ENCODE data around the gene SLC35D1. TPM values are rescaled to one million over a fixed set of nuclear protein-coding genes. Genes with fewer than 3 reads are reported as not detected.

The SLC35D1 gene
- total and polyA plus RNA-seq, 2 donors from 2014 or later = 5.7 to 11.8 TPM

DNA sequence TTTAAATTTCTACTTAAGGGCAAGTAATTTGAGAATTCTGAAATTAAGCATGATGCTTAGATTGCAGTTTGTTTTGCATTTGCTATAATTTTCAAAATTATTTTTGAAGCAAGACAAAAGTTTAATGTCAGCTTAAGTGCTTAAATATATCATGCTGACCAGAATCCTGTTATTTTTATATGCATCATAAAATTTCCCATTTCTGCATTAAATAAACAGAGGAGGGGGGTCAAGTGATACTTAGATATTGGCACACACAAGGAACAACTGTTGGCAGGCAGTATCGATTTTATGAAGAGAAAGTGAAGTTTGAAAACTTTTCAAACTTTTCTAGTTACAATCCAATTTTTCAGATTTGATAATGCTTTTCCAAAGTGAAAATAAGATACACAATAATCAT, 68.1 kb downstream of the SLC35D1 start:
- Histone ChIP-seq H3K4me1 (ENCODE audit: control insufficient read depth in 2 of 3, insufficient read depth in 2 of 3, low read depth in 1 of 3, low read length in 3 of 3) (peaks cover 0 to 6% (median 0%) of the 10 kb centered on the region in 3 donors), H3K27ac (ENCODE audit: low read depth in 2 of 2, low read length in 2 of 2) (no peak overlapping the region), H3K9me3 (ENCODE audit: control insufficient read depth in 2 of 3, insufficient read depth in 1 of 3, low read length in 3 of 3) (no peaks in the 10 kb centered on the region), H3K9ac (ENCODE audit: low read length in 3 of 3) (no peak overlapping the region), H3K4me3 (ENCODE audit: low read length in 3 of 3) (no peak overlapping the region), H3K27me3 (ENCODE audit: control insufficient read depth, insufficient read depth, low read length) (no peaks in the 10 kb centered on the region), H3K36me3 (ENCODE audit: control insufficient read depth in 2 of 3, insufficient read depth in 3 of 3, low read length in 3 of 3) (peaks cover 5 to 6% (median 5%) of the 10 kb centered on the region in 3 donors)
- intact Hi-C loops (cut with DNase I) = no loop called here
- no peak for TF ChIP-seq CTCF (IDR thresholded peaks at IDR 0.05; ENCODE audit: borderline replicate concordance, extremely low read depth, insufficient read depth)
- DNase-seq = no peak
- no peak for FAIRE-seq

DNA sequence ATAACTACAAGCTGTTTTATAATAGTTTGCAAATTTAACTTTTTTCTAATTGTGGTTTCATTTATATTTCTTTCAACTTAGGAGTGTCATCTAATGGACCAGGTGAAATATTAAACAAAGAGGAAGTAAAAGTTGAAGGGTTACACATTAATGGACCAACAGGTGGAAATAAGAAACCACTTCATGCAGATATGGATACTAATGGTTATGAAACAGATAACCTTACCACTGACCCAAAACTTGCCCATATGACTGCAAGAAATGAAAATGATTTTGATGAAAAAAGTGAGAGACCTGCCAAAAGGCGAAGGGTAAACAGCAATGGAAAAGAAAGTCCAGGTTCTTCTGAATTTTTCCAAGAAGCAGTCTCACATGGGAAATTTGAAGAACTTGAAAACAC, 69.5 kb downstream of the SLC35D1 start:
- FAIRE-seq = peak; percentile 52
- peak overlapping the region in 1 of 2 donors; percentile 23 for H3K27ac ChIP-seq (ENCODE audit: low read depth in 2 of 2, low read length in 2 of 2)

GRCh38 chr1:66982561-66983260, 71.2 kb downstream of the SLC35D1 start:
- no peaks in the 10 kb centered on the region for H3K27me3 ChIP-seq (ENCODE audit: control insufficient read depth, insufficient read depth, low read length)
- intact Hi-C loops (cut with DNase I) = no loop called here
- FAIRE-seq (peak; percentile 41), DNase-seq (peak in 2 of 5 donors; percentile 16)
- no peak for TF ChIP-seq CTCF (IDR thresholded peaks at IDR 0.05; ENCODE audit: borderline replicate concordance, extremely low read depth, insufficient read depth)
- H3K9me3 ChIP-seq (ENCODE audit: control insufficient read depth in 2 of 3, insufficient read depth in 1 of 3, low read length in 3 of 3) = no peaks in the 10 kb centered on the region
- H3K4me3 ChIP-seq (ENCODE audit: low read length in 3 of 3) = no peak overlapping the region
- H3K4me1 ChIP-seq (ENCODE audit: control insufficient read depth in 2 of 3, insufficient read depth in 2 of 3, low read depth in 1 of 3, low read length in 3 of 3) = peaks cover 0 to 6% (median 0%) of the 10 kb centered on the region in 3 donors
- H3K36me3 ChIP-seq (ENCODE audit: control insufficient read depth in 2 of 3, insufficient read depth in 3 of 3, low read length in 3 of 3) = peaks cover 0 to 5% (median 3%) of the 10 kb centered on the region in 3 donors
- peak overlapping the region; percentile 62 to 68 for H3K27ac ChIP-seq (ENCODE audit: low read depth in 2 of 2, low read length in 2 of 2)
- H3K9ac ChIP-seq (ENCODE audit: low read length in 3 of 3) = no peak overlapping the region

More for the DNA sequence above, 69.5 kb downstream of the SLC35D1 start:
- Histone ChIP-seq H3K36me3 (ENCODE audit: control insufficient read depth in 2 of 3, insufficient read depth in 3 of 3, low read length in 3 of 3) (peaks cover 5 to 6% (median 5%) of the 10 kb centered on the region in 3 donors), H3K4me3 (ENCODE audit: low read length in 3 of 3) (no peak overlapping the region), H3K9me3 (ENCODE audit: control insufficient read depth in 2 of 3, insufficient read depth in 1 of 3, low read length in 3 of 3) (no peaks in the 10 kb centered on the region), H3K27me3 (ENCODE audit: control insufficient read depth, insufficient read depth, low read length) (no peaks in the 10 kb centered on the region), H3K4me1 (ENCODE audit: control insufficient read depth in 2 of 3, insufficient read depth in 2 of 3, low read depth in 1 of 3, low read length in 3 of 3) (peaks cover 0 to 6% (median 0%) of the 10 kb centered on the region in 3 donors), H3K9ac (ENCODE audit: low read length in 3 of 3) (no peak overlapping the region)
- intact Hi-C loops (cut with DNase I) = no loop called here
- no peak for TF ChIP-seq CTCF (IDR thresholded peaks at IDR 0.05; ENCODE audit: borderline replicate concordance, extremely low read depth, insufficient read depth)
- peak in 1 of 5 donors; percentile 22 for DNase-seq

All from kidney (tissue), 14 donors.